HUES64 (cell line): Measurements from ENCODE around the gene ESPNL.

ENCODE experiments used
- H3K27ac ChIP-seq: 2 replicates; pipeline ENCODE4 v1.7.0; 2013; ENCODE audit warnings: low read depth, low read length, inconsistent platforms
- H3K27me3 ChIP-seq: 2 replicates; pipeline ENCODE4 v1.6.1; 2013; ENCODE audit warnings: mild to moderate bottlenecking, low read length; ENCODE audit not compliant: insufficient read depth
- H3K36me3 ChIP-seq: 2 replicates; pipeline ENCODE4 v1.6.1; 2013; ENCODE audit warnings: mild to moderate bottlenecking, low read length; ENCODE audit not compliant: insufficient read depth
- H3K4me1 ChIP-seq: 2 replicates; pipeline ENCODE4 v1.6.1; 2013; ENCODE audit warnings: mild to moderate bottlenecking, low read length, moderate library complexity; ENCODE audit not compliant: insufficient read depth
- H3K4me3 ChIP-seq: 2 replicates; pipeline ENCODE4 v1.5.1; 2013; ENCODE audit warnings: mild to moderate bottlenecking, low read length, moderate library complexity
- H3K9ac ChIP-seq: 2 replicates; pipeline ENCODE4 v1.6.1; 2013; ENCODE audit warnings: mild to moderate bottlenecking, low read depth, low read length
- H3K9me3 ChIP-seq: 2 replicates; pipeline ENCODE4 v1.6.1; 2013; ENCODE audit warnings: low read depth, low read length; ENCODE audit not compliant: insufficient read depth
- WGBS: fragments of 150-250, 120-280 bp; methylation state at CpG from one replicate; pipeline ENCODE4 v1.1.7; 2013; ENCODE audit warnings: missing lambda C conversion rate; 5-methylcytosine and 5-hydroxymethylcytosine counted together

Gene ESPNL

DNA sequence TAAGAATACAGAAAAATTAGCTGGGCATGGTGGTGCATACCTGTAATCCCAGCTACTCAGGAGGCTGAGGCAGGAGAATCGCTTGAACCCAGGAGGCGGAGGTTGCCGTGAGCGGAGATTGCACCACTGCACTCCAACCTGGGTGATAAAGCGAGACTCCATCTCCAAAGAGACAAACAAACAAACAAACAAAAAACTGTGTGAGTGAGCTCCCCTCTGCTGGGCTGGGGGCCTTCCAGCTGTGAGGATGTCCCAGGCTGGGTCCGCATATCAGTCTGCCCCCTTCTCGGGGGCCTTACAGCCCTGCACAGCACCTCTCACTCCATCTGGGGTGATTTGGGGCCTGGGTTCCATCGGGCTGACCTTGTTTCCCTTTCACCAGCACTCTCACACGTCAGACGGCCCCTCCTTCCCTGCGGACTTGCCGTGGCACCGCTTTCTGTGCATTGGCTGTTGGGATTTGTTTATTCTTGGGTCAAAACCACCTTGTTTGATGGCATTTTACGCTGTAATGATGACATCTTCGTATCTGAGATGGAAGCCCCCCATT is 35.5 kb downstream of the ESPNL start:
- Histone ChIP-seq H3K4me1 (no peaks in the 10 kb centered on the region), H3K9ac (no peak overlapping the region), H3K27ac (no peak overlapping the region), H3K27me3 (no peaks in the 10 kb centered on the region), H3K9me3 (no peaks in the 10 kb centered on the region), H3K36me3 (no peaks in the 10 kb centered on the region), H3K4me3 (no peak overlapping the region)
- WGBS: 90% methylated on average over 15 of the region's 15 CpGs

DNA sequence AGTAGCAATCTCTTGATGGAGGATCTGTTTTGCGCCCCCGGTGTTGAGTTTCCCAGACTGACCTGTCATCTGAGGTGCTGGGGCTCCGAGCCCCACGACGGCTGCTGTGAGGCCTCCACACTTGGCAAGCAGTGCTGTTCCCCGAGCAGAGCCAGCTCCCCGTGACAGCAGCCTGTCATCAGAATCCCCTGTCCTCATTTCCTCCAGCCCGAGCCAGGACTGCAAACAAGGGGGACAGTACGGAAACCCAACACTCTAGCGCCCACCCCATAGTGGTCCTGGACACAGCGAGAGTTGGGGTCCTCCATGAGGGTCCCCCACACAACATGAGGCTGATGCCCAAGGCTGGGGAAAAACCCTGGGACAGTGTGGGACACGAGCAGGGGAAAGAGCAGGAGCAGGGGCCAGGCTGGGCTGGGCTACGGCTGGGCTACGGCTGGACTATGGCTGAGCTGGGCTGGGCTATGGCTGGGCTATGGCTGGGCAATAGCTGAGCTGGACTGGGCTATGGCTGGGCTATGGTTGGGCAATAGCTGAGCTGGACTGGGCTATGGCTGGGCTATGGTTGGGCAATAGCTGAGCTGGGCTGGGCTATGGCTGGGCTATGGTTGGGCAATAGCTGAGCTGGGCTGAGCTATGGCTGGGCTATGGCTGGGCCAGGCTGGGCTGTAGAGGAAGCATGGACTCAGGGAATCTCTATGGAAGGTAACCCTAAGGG is 36.8 kb downstream of the ESPNL start:
- Histone ChIP-seq H3K27me3 (no peaks in the 10 kb centered on the region), H3K9me3 (no peaks in the 10 kb centered on the region), H3K9ac (no peak overlapping the region), H3K4me3 (no peak overlapping the region), H3K4me1 (no peaks in the 10 kb centered on the region), H3K27ac (no peak overlapping the region), H3K36me3 (no peaks in the 10 kb centered on the region)
- 92% methylated on average over 14 of the region's 14 CpGs for WGBS

DNA sequence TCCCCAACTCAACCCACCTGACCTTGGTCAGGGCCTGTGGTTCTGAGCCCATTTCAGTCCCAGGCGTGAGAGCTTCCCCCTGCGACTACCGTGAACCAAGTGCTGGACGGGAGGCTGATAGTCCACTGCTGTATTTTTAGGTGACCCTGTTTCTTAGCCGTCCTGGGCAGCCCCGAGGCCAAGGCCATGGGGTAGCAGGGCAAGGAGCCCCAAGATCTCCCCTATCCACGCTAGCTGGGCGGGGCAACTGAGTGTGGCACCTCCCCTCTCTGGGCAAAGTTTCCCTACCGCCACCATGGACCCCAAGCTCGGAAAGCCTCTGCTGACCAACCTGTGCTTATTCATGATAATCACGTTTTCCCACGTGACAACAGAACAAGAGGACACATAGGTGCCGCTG is 37.7 kb downstream of the ESPNL start:
- 94% methylated on average over 13 of the region's 13 CpGs for WGBS
- H3K27me3 ChIP-seq: no peaks in the 10 kb centered on the region
- H3K9ac ChIP-seq: no peak overlapping the region
- no peaks in the 10 kb centered on the region for H3K9me3 ChIP-seq
- no peaks in the 10 kb centered on the region for H3K36me3 ChIP-seq
- H3K4me1 ChIP-seq: no peaks in the 10 kb centered on the region
- H3K27ac ChIP-seq: no peak overlapping the region
- H3K4me3 ChIP-seq: no peak overlapping the region

GRCh38 chr2:238138331-238139195 is 38.4 kb downstream of the ESPNL start, which contains the start of gene KLHL30:
Gene KLHL30 (plus strand): TSS chr2:238138668. CDS start chr2:238140755, 2,087 bp downstream.
- WGBS: 81% methylated on average over 22 of the region's 22 CpGs
- Histone ChIP-seq H3K27me3 (no peaks in the 10 kb centered on the region), H3K36me3 (no peaks in the 10 kb centered on the region), H3K4me3 (no peak within 1 kb of the TSS), H3K9me3 (no peaks in the 10 kb centered on the region), H3K9ac (no peak within 1 kb of the TSS), H3K27ac (no peak within 1 kb of the TSS), H3K4me1 (no peaks in the 10 kb centered on the region)

GRCh38 chr2:238139196-238140039 is 39.3 kb downstream of the ESPNL start:
- Histone ChIP-seq H3K9ac (no peak overlapping the region), H3K36me3 (no peaks in the 10 kb centered on the region), H3K4me1 (no peaks in the 10 kb centered on the region), H3K9me3 (no peaks in the 10 kb centered on the region), H3K27ac (no peak overlapping the region), H3K27me3 (no peaks in the 10 kb centered on the region), H3K4me3 (no peak overlapping the region)
- 77% methylated on average over 56 of the region's 56 CpGs for WGBS

GRCh38 chr2:238140040-238140439 is 39.9 kb downstream of the ESPNL start:
- Histone ChIP-seq H3K4me3 (no peak overlapping the region), H3K27ac (no peak overlapping the region), H3K36me3 (no peaks in the 10 kb centered on the region), H3K9me3 (no peaks in the 10 kb centered on the region), H3K9ac (no peak overlapping the region), H3K4me1 (no peaks in the 10 kb centered on the region), H3K27me3 (no peaks in the 10 kb centered on the region)
- 91% methylated on average over 7 of the region's 7 CpGs for WGBS

DNA sequence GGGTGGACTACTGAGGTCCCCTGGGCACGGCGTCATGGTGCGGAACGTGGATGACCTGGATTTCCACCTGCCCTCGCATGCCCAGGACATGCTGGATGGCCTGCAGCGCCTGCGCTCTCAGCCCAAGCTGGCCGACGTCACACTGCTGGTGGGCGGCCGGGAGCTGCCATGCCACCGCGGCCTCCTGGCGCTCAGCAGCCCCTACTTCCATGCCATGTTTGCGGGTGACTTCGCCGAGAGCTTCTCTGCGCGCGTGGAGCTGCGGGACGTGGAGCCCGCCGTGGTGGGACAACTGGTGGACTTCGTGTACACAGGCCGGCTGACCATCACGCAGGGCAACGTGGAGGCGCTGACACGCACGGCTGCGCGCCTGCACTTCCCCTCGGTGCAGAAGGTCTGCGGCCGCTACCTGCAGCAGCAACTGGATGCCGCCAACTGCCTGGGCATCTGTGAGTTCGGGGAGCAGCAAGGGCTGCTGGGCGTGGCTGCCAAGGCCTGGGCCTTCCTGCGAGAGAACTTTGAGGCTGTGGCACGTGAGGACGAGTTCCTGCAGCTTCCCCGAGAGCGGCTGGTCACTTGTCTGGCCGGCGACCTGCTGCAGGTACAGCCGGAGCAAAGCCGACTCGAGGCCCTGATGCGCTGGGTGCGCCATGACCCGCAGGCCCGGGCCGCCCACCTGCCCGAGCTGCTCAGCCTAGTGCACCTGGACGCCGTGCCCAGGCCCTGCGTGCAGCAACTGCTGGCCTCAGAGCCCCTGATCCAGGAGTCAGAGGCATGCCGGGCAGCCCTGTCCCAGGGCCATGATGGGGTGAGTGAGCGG is 40.8 kb downstream of the ESPNL start:
- no peaks in the 10 kb centered on the region for H3K36me3 ChIP-seq
- H3K9ac ChIP-seq: no peak overlapping the region
- no peaks in the 10 kb centered on the region for H3K27me3 ChIP-seq
- no peaks in the 10 kb centered on the region for H3K9me3 ChIP-seq
- no peak overlapping the region for H3K27ac ChIP-seq
- no peaks in the 10 kb centered on the region for H3K4me1 ChIP-seq
- 94% methylated on average over 60 of the region's 60 CpGs for WGBS
- H3K4me3 ChIP-seq: no peak overlapping the region

DNA sequence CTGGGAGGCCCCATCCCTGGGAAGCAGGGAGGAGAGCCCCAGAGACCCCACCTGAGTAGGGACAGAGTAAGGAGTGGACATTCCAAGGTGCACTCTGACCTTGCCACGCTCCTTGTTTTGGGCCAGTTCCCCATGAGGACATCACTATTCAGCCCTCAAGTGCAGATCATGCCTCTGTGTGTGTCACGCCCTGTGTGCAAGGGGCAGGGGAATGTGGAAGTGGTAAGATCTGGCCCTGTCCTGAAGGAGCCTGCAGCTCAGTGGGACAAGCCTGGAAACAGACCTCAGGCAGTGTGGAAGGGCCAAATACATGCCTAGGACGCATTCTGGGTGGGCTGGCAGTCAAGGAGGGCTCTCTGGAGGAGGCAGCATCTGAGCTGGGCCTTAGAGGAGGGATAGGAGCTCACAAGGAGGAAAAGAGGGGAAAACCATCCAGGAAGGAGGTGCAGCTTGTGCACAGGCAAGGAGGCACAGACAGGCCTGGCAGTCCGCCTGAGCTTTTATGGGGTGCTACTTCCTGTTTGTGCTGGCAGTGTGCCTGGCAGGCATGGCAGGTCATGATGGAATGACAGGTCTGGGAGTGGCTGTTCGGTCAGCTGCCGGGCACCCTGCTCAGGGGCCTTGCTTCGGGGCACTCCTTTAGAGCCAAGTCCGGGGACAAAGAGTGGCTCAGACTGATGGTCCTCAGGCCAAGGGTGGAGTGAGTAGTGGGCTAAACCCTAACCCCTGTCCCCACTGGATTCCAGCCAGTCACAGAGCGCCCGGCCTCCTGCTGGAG is 41.6 kb downstream of the ESPNL start:
- 94% methylated on average over 10 of the region's 10 CpGs for WGBS
- Histone ChIP-seq H3K4me1 (no peaks in the 10 kb centered on the region), H3K9ac (no peak overlapping the region), H3K4me3 (no peak overlapping the region), H3K27me3 (no peaks in the 10 kb centered on the region), H3K9me3 (no peaks in the 10 kb centered on the region), H3K36me3 (no peaks in the 10 kb centered on the region), H3K27ac (no peak overlapping the region)

GRCh38 chr2:238142382-238143205 is 42.5 kb downstream of the ESPNL start:
- no peaks in the 10 kb centered on the region for H3K9me3 ChIP-seq
- H3K36me3 ChIP-seq: no peaks in the 10 kb centered on the region
- H3K9ac ChIP-seq: no peak overlapping the region
- H3K27ac ChIP-seq: no peak overlapping the region
- WGBS: 87% methylated on average over 29 of the region's 30 CpGs
- no peaks in the 10 kb centered on the region for H3K27me3 ChIP-seq
- no peak overlapping the region for H3K4me3 ChIP-seq
- H3K4me1 ChIP-seq: no peaks in the 10 kb centered on the region
